ENCODE results near the gene RAB22A.

The RAB22A gene

DNA sequence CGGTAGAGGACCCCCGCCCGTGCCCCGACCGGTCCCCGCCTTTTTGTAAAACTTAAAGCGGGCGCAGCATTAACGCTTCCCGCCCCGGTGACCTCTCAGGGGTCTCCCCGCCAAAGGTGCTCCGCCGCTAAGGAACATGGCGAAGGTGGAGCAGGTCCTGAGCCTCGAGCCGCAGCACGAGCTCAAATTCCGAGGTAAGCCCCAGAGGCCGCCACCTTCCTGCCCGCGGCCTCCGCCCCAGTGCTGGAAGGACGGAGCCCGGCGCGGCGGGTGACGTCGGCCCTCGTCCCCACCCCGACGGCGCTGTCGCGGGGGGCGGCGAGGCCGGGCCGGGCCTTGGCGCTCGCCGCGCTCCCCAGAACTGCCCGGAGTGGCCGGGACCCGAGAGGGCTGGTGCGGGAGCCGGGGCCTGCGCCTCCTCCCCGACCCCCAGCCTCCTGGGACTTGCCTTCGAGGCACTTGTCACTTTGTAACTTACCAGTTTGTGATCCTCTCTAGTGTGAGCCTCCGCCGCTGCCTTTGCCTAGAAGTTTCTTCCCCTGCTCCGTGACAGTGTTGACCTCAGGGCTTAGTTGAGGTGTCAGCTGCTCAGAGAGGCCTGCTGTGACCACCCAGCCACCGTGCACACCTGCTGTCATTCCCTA lies 79.9 kb downstream of the RAB22A start:
- Histone ChIP-seq H2AFZ (ENCODE audit: low read depth, low read length) (peak overlapping the region; percentile 61; the same call in 1 of the 2 replicates), H3K9ac (ENCODE audit: low read length) (peak overlapping the region; percentile 83), H3K27me3 (ENCODE audit: low read depth, low read length) (no peaks in the 10 kb centered on the region), H3K36me3 (replicated peaks; ENCODE audit: low read depth, low read length) (peaks cover 37% of the 10 kb centered on the region), H3K9me3 (ENCODE audit: insufficient read depth, low read length) (no peaks in the 10 kb centered on the region), H3K4me1 (ENCODE audit: low read length) (peaks cover 15% of the 10 kb centered on the region), H3K27ac (ENCODE audit: low read length) (peak overlapping the region; percentile 40), H3K4me2 (ENCODE audit: low read length) (peak overlapping the region; percentile 95), H3K4me3 (ENCODE audit: low read length) (peak overlapping the region; percentile 89), H4K20me1 (ENCODE audit: insufficient read depth, low read length) (peaks cover 48% of the 10 kb centered on the region), H3K79me2 (ENCODE audit: low read length) (peaks cover 53% of the 10 kb centered on the region)
- no peak for TF ChIP-seq EZH2phosphoT487 (IDR thresholded peaks at IDR 0.05; ENCODE audit: low read depth)
- TF ChIP-seq, protein P1, sequence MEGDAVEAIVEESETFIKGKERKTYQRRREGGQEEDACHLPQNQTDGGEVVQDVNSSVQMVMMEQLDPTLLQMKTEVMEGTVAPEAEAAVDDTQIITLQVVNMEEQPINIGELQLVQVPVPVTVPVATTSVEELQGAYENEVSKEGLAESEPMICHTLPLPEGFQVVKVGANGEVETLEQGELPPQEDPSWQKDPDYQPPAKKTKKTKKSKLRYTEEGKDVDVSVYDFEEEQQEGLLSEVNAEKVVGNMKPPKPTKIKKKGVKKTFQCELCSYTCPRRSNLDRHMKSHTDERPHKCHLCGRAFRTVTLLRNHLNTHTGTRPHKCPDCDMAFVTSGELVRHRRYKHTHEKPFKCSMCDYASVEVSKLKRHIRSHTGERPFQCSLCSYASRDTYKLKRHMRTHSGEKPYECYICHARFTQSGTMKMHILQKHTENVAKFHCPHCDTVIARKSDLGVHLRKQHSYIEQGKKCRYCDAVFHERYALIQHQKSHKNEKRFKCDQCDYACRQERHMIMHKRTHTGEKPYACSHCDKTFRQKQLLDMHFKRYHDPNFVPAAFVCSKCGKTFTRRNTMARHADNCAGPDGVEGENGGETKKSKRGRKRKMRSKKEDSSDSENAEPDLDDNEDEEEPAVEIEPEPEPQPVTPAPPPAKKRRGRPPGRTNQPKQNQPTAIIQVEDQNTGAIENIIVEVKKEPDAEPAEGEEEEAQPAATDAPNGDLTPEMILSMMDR (IDR thresholded peaks at IDR 0.05; ENCODE audit: low read depth, low read length) = no peak

DNA sequence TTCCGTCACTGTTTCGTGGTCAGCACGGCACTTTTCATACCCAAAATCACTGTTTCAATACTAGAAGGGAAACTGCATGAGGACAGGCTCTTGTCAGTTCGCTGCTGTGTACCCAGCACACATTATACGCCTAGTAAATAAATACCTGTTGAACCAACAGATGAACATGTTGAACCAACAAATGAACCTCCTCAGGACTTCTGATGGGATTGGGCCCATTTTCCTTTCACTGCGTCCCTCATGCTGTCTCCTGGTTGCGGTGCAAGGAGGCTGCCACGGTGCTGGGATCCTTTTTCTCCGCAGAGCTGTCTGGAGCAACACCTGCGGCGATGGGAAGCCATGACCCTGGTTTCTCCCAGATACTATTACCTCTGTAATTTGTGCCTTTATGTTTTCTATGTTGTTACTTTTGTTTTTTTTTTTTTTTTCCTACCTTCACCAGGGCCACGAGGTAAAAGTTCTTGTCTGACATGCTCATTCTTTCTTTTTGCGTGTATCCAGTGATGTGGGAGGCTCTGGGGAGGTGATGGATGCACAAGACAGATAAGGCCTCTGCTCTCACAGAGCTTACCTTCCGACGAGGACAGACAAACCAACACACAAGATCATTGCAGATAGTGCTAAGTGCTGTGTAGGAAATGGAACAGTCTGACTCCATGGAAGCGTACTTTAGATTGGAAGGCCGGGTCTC lies 80.6 kb downstream of the RAB22A start:
- Histone ChIP-seq H4K20me1 (ENCODE audit: insufficient read depth, low read length) (peaks cover 54% of the 10 kb centered on the region), H3K27me3 (ENCODE audit: low read depth, low read length) (no peaks in the 10 kb centered on the region), H3K9ac (ENCODE audit: low read length) (peak overlapping the region; percentile 83), H3K79me2 (ENCODE audit: low read length) (peaks cover 60% of the 10 kb centered on the region), H3K27ac (ENCODE audit: low read length) (no peak overlapping the region), H3K4me3 (ENCODE audit: low read length) (peak overlapping the region; percentile 89), H2AFZ (ENCODE audit: low read depth, low read length) (no peak overlapping the region), H3K4me2 (ENCODE audit: low read length) (peak overlapping the region; percentile 95), H3K4me1 (ENCODE audit: low read length) (peaks cover 15% of the 10 kb centered on the region), H3K9me3 (ENCODE audit: insufficient read depth, low read length) (no peaks in the 10 kb centered on the region), H3K36me3 (replicated peaks; ENCODE audit: low read depth, low read length) (peaks cover 37% of the 10 kb centered on the region)
- TF ChIP-seq, protein P1 (IDR thresholded peaks at IDR 0.05; ENCODE audit: low read depth, low read length) = no peak
- TF ChIP-seq EZH2phosphoT487 (IDR thresholded peaks at IDR 0.05; ENCODE audit: low read depth) = no peak

DNA sequence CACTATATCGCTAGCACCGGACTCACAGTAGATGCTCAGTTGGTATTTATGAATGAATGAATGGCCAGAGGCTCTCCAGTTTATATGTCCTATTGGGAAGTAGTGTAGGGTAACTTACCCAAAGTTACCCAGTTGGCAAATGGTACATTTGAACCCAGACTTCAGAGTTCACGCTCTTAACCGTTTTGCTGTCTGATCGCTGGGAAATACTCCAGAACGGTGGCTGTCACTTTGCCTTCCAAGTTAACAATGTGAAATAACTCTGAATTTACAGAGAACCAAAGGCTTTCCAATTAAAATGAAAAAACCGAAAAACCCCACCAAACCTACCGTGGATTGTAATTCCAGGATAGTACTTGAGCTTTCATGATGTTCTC lies 81.1 kb downstream of the RAB22A start:
- Histone ChIP-seq H4K20me1 (ENCODE audit: insufficient read depth, low read length) (peaks cover 58% of the 10 kb centered on the region), H2AFZ (ENCODE audit: low read depth, low read length) (no peak overlapping the region), H3K4me3 (ENCODE audit: low read length) (peak overlapping the region; percentile 89), H3K4me2 (ENCODE audit: low read length) (peak overlapping the region; percentile 95), H3K79me2 (ENCODE audit: low read length) (peaks cover 65% of the 10 kb centered on the region), H3K27me3 (ENCODE audit: low read depth, low read length) (no peaks in the 10 kb centered on the region), H3K27ac (ENCODE audit: low read length) (no peak overlapping the region), H3K9ac (ENCODE audit: low read length) (no peak overlapping the region), H3K9me3 (ENCODE audit: insufficient read depth, low read length) (no peaks in the 10 kb centered on the region), H3K4me1 (ENCODE audit: low read length) (peaks cover 15% of the 10 kb centered on the region), H3K36me3 (replicated peaks; ENCODE audit: low read depth, low read length) (peaks cover 41% of the 10 kb centered on the region)
- TF ChIP-seq, protein P1 (IDR thresholded peaks at IDR 0.05; ENCODE audit: low read depth, low read length) = no peak
- no peak for TF ChIP-seq EZH2phosphoT487 (IDR thresholded peaks at IDR 0.05; ENCODE audit: low read depth)

DNA sequence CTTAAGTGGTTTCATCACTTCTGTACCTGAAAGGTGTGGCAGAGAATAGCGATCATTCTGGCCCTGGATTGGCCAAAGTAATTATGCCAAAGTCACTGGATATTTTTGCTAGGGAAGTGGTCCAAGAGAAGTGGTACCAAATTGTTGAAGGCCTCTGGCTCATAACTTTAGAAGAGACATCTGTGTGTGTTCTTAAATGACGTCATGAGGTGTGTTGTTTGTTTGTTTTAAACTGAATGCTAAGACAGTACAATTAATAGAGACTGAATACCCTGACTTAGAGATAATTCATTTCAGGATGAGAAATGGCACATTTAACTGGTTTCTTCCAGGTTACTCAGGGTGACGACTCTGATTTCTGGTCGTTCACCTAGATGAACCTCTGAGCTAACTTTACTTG lies 82.8 kb downstream of the RAB22A start:
- Histone ChIP-seq H3K36me3 (replicated peaks; ENCODE audit: low read depth, low read length) (peaks cover 41% of the 10 kb centered on the region), H2AFZ (ENCODE audit: low read depth, low read length) (no peak overlapping the region), H3K27me3 (ENCODE audit: low read depth, low read length) (no peaks in the 10 kb centered on the region), H4K20me1 (ENCODE audit: insufficient read depth, low read length) (peaks cover 73% of the 10 kb centered on the region), H3K9me3 (ENCODE audit: insufficient read depth, low read length) (no peaks in the 10 kb centered on the region), H3K79me2 (ENCODE audit: low read length) (peaks cover 81% of the 10 kb centered on the region), H3K4me1 (ENCODE audit: low read length) (peaks cover 15% of the 10 kb centered on the region), H3K9ac (ENCODE audit: low read length) (no peak overlapping the region), H3K27ac (ENCODE audit: low read length) (no peak overlapping the region), H3K4me2 (ENCODE audit: low read length) (no peak overlapping the region), H3K4me3 (ENCODE audit: low read length) (no peak overlapping the region)
- TF ChIP-seq, protein P1 (IDR thresholded peaks at IDR 0.05; ENCODE audit: low read depth, low read length) = no peak
- TF ChIP-seq EZH2phosphoT487 (IDR thresholded peaks at IDR 0.05; ENCODE audit: low read depth) = no peak
